GM18505 (cell line): ENCODE measurements around the gene RBBP9.
"Not testable (repeated sequence)": the region's sequence is repeated elsewhere in the genome, so short reads cannot be mapped to it uniquely, and the experiment has no call there.

ENCODE experiments used
- ATAC-seq: cut with Tn5 transposase; IDR thresholded peaks from one replicate; pipeline ENCODE4 v1.9.1; 2021; ENCODE audit not compliant: unreplicated experiment
- POLR2A ChIP-seq: IDR thresholded peaks from 4 replicates; pipeline ENCODE4 v1.6.1; 2011; ENCODE audit warnings: borderline replicate concordance; ENCODE audit not compliant: insufficient read depth, insufficient read length; ENCODE audit errors: extremely low read depth

RBBP9 gene

GRCh38 chr20:18523066-18523465, 26.0 kb upstream of the RBBP9 start:
- TF ChIP-seq POLR2A: no peak
- ATAC-seq: no peak

DNA sequence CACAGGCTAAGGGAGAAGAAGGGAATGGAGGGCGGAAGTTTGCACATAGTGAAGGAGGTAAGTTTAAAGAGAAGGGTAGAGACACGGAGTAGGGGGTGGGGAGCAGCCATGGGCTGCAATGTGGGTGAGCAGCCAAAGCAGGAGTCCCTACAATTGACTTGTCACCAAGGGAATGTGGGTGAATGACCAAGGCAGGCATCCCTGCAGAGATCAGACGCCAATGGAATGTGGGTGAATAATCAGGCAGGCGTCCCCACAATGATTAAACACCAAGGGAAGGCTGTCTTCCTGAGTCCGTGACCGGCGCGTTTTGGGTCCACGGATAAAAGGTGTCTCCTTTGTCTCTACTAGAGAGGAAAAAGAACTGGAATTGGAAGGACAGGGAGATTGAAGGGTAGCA, 25.0 kb upstream of the RBBP9 start:
- ATAC-seq: not testable (repeated sequence)

- no peak for TF ChIP-seq POLR2A
- ATAC-seq: no peak
Measured at GRCh38 chr20:18515973-18516372, 18.9 kb upstream of the RBBP9 start.

DNA sequence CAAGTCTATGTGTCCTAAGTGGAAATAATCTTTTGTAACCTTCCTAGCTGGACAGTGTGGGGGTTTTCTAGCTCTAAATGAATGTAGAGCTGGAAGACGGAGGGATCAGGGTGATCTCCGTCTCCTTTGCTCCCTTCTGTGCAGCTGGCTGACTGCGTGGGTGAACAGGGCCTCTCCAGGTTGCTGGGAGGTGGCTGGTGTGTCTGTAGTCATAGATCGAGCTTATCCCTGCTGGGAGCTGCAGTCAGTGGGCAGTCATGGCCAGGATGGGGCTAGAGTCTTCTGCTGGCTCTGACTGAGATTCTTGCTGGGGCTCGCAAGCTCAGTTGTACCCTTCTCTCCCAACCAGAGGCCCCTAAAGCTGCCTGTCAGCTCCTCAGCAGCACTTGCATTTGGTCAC, 17.1 kb upstream of the RBBP9 start:
- TF ChIP-seq POLR2A: no peak
- ATAC-seq: no peak

GRCh38 chr20:18513208-18513607, 16.2 kb upstream of the RBBP9 start:
- ATAC-seq: no peak
- no peak for TF ChIP-seq POLR2A

- no peak for TF ChIP-seq POLR2A
- ATAC-seq: no peak
Measured at GRCh38 chr20:18511571-18511970, 14.5 kb upstream of the RBBP9 start.

GRCh38 chr20:18507218-18508191, 10.5 kb upstream of the RBBP9 start, which contains the start of gene SEC23B:
SEC23B (plus strand) TSS chr20:18507940; CDS start chr20:18510836, 2,896 bp downstream.
- ATAC-seq: peak; percentile 92
- peak; percentile 90 for TF ChIP-seq POLR2A

DNA sequence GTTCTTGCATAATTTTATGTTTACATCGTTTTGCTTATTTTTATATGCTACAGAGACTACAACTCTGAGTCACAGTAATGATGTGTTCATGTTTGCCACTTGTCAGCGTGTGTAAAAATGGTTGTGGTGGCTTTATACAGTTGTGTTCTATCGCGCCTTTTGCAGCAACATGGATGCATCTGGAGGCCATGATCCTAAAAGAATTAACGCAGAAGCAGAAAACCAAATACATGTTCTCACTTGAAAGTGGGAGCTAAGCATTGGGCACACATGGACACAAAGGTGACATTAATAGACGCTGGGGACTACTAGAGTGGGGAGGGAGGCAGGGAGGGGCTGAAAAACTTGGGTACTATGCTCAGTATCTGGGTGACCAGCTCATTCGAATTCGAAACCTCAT, 9.7 kb upstream of the RBBP9 start:
- no peak for TF ChIP-seq POLR2A
- no peak for ATAC-seq

GRCh38 chr20:18504479-18505060, 7.5 kb upstream of the RBBP9 start:
- ATAC-seq: no peak
- TF ChIP-seq POLR2A: no peak

- ATAC-seq: not testable (repeated sequence)
Measured at GRCh38 chr20:18501672-18502071, 4.6 kb upstream of the RBBP9 start.

- no peak for TF ChIP-seq POLR2A
- no peak for ATAC-seq
Measured at GRCh38 chr20:18497603-18498002, 578 bp upstream of the RBBP9 start.

DNA sequence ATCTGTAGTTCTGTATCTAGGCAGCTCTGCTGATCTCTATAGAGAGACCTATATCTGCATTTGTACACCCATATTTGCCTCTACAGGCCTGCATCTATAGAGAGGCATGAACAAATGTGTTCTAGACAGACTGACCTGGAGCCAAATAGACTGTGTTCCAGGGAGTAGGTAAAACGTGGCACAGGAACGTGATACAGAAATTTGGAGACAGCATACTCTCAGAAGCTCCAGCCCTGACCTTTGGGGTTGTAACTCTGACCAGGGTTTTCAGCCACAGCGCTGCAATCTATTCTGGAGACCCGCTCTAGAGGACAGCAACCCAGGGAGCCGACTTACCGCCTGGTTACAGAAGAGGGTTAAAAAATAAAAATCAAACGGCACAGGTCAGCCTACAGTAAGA, 983 bp downstream of the RBBP9 start:
- no peak for TF ChIP-seq POLR2A
- no peak for ATAC-seq

DNA sequence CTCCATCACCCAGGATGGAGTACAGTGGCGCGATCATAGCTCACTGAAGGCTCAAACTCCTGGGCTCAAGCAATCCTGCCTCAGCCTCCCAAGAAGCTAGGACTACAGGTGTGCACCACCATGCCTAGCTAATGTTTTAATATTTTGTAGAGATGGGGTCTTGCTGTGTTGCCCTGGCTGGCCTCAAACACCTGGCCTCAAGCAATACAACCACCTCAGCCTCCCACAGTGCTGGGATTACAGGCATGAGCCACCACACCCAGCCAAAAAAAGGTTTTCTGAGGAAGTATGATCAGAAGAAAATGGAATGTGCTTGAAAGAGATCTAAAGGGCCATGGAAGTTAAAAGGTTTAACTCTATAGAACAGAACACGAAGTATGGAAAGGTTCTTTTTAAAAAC, 8.7 kb downstream of the RBBP9 start:
- ATAC-seq: no peak
- TF ChIP-seq POLR2A: no peak

DNA sequence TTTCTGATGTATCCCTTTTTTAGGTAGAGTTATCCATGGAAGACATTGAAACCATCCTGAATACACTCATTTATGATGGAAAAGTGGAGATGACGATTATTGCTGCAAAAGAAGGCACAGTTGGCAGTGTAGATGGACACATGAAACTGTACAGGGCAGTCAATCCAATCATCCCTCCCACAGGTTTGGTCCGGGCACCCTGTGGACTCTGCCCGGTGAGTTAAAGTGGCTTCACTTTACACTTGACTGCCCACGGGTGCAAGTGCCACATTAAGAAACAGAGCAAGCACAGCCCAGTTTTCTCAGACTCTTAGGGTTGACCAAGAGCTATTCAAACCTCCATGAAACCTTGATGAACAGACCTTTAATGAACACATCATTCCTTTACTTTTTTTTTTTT, 15.4 kb downstream of the RBBP9 start:
- TF ChIP-seq POLR2A: no peak
- no peak for ATAC-seq

DNA sequence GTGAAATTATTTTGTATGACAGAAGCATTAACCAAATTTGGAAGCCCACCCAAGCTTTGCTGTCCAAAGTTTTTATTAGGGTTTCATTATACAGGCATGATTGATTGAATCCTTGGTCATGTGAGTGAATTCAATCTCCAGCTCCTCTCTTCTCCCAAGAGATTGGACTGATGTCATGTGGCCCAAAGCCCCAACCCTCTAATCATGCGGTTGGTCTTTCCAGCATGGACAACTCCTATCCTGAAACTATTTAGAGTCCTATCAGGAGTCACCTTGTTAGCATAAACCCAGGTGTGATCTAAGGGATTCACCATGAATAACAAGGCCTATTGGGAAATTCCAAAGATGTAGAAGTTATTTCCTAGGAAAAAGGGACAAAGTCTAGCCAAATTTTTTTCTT, 19.2 kb downstream of the RBBP9 start:
- no peak for ATAC-seq
- TF ChIP-seq POLR2A: no peak

- TF ChIP-seq POLR2A: no peak
- no peak for ATAC-seq
Measured at GRCh38 chr20:18477218-18477617, 19.8 kb downstream of the RBBP9 start.
